Tibial nerve (tissue), 4 donors: ENCODE data around the gene PCDHGA6.
"Not testable (repeated sequence)": the region's sequence is repeated elsewhere in the genome, so short reads cannot be mapped to it uniquely, and the experiment has no call there.

ENCODE experiments used
- EP300 ChIP-seq, 2 donors: sonication (generic); formaldehyde crosslinking; IDR thresholded peaks; one replicate each; pipeline ENCODE4 v1.6.1; 2017; ENCODE audit warnings: antibody characterized with exemption in 2 of 2, mild to moderate bottlenecking in 1 of 2
- POLR2A ChIP-seq, 2 donors: fragments of 450-650 bp; IDR thresholded peaks; one replicate each; pipeline ENCODE4 v1.6.1; 2017; ENCODE audit warnings: antibody characterized with exemption in 2 of 2, mild to moderate bottlenecking in 2 of 2, moderate library complexity in 2 of 2
- TF ChIP-seq, protein P1 (sequence below), 5 experiments: fragments of 200-600 bp in 3 of 5; fragments of 450-650 bp in 2 of 5; sonication (generic) in 3 of 5; IDR thresholded peaks; one replicate each; pipeline ENCODE4 v1.5.1; 2016 to 2019; ENCODE audit warnings: antibody characterized with exemption in 5 of 5, mild to moderate bottlenecking in 3 of 5, moderate library complexity in 2 of 5

- TF ChIP-seq, protein P1, sequence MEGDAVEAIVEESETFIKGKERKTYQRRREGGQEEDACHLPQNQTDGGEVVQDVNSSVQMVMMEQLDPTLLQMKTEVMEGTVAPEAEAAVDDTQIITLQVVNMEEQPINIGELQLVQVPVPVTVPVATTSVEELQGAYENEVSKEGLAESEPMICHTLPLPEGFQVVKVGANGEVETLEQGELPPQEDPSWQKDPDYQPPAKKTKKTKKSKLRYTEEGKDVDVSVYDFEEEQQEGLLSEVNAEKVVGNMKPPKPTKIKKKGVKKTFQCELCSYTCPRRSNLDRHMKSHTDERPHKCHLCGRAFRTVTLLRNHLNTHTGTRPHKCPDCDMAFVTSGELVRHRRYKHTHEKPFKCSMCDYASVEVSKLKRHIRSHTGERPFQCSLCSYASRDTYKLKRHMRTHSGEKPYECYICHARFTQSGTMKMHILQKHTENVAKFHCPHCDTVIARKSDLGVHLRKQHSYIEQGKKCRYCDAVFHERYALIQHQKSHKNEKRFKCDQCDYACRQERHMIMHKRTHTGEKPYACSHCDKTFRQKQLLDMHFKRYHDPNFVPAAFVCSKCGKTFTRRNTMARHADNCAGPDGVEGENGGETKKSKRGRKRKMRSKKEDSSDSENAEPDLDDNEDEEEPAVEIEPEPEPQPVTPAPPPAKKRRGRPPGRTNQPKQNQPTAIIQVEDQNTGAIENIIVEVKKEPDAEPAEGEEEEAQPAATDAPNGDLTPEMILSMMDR (IDR thresholded peaks at IDR 0.05), result not testable (repeated sequence)
- TF ChIP-seq POLR2A, EP300 (IDR thresholded peaks at IDR 0.05): not testable (repeated sequence)
Measured at GRCh38 chr5:141394401-141395187, 20.9 kb downstream of the PCDHGA6 start.
